NCI-H146 (cell line): ENCODE results near the gene EGF.

Experiments used
- DNase-seq: peaks from one replicate; lab custom pipeline; 2025; lab: John Stamatoyannopoulos, UW

EGF gene

GRCh38 chr4:109962401-109962800, 49.7 kb downstream of the EGF start:
- DNase-seq, result no peak

DNA sequence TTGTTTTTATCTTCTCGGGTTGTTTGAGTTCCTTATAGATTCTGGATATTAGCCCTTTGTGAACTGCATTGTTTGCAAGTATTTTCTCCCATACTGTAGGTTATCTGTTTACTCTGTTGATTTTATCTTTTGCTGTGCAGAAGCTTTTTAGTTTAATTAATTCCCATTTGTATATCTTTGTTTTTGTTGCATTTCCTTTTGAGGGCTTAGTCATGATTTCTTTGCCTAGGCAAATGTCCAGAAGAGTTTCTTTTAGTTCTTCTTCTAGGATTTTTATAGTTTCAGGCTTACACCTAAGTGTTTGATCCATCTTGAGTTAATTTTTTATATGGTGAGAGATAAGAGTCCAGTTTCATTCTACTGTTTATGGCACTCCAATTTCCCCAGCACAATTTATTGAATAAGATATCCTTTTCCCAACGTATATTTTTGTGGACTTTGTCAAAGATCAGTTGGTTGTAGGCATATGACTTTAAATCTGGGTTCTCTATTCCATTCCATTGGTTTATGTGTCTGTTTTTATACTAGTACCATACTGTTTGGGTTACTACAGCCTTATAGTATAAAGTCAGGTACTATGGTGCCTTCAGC, 54.3 kb downstream of the EGF start:
- no peak for DNase-seq

DNA sequence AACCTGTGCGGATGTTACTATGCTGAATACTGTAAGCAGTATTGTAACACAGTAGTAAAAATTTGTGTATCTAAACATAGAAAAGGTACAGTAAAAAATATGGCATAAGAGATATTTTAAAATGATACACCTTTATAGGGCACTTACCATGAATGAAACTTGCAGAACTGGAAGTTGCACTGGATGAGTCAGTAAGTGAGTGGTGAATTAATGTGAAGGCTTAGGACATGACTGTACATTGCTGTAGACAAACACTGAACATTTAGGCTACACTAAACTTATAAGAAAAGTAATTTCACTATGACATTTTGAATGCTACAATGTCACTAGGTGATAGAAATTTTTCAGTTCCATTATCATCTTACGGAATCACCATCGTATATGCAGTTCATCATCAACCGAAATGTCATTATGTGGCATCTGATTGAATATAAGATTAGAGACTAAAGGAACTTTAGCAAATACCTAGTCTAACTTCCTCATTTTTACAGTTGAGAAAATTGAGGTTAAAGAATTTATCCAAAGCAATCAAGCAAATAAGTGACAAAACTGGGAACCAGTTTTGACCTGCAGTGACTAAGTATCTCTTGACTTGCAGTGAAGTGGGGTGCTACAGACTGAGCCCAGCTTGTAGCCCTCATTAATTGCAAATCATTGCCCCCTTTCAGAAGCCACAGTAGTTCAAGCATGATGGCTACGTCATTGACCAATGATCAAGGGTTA, 55.3 kb downstream of the EGF start:
- no peak for DNase-seq

- no peak for DNase-seq
Measured at GRCh38 chr4:109969087-109969486, 56.4 kb downstream of the EGF start.

DNA sequence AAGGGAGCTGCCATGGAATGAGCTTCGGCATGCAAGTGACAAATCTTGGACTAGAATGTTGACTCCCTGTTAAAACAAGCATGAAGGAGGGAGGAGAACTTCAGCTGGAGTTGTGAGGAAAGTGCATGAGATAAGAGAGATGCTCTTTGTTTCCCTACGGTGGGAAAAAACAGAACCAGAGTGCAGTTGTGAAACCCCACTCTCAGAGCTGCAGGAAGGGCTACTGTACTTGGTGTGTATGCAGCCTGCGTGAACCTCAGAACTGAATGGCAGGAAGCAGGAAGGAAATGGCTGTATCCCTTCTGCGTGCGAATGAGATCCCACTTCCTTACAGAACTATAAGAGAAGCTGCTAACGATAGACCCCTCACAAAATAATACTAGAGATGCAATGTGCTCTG, 57.2 kb downstream of the EGF start:
- DNase-seq, result no peak

DNA sequence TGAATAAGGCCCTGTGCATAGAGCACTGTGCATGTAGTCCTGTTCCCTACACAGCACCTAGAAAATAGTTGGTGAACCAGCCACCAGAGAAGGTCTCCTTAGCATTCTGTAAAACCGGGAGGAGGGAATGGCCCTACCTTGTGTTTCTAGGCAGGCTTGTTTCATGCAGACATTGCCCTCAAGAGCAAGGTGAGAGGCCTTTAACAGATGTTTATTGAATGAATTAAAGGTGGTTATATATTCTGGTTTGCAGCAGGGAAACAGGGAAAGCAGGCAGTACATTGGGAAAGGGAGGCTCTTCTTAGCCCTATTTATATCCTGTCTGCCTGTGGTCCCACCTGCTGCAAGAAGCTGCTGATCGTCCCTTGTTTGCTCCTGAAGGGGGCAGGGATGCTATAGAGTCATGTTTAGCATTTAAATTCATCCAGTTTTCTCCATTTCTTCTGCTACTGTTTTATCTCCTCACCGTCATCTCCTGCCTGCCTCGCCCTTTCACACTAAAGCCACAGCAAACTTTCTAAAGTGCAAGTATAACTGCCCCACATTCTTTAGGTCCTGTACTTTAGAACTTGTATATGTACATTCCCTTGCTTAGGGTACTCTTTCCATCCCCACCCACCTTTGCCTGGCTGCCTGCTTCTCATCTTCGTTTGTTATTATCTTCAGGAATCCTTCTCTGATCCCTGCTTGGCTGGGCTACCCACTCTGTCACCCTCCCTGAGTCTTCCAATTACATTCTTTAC, 60.3 kb downstream of the EGF start:
- DNase-seq, result no peak

GRCh38 chr4:109973529-109973905, 60.8 kb downstream of the EGF start:
- DNase-seq, result no peak

DNA sequence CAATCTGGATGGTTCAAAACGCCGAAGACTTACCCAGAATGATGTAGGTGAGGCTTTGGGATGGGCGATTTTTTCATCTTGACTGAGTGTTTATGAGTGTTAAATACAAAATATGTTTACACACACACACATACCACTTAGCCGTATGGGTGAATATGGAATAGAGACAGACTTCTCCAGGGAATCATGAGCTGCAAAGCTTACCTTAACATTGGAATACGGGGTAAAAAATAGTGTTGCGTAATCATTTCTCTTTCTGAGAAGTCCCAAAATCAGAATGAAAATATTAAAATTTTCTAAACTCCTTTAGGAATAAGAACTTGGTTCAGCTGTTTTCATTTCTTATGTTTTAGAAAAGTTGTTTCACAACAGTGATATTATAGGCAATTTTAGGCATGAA, 63.5 kb downstream of the EGF start:
- DNase-seq, result no peak

DNA sequence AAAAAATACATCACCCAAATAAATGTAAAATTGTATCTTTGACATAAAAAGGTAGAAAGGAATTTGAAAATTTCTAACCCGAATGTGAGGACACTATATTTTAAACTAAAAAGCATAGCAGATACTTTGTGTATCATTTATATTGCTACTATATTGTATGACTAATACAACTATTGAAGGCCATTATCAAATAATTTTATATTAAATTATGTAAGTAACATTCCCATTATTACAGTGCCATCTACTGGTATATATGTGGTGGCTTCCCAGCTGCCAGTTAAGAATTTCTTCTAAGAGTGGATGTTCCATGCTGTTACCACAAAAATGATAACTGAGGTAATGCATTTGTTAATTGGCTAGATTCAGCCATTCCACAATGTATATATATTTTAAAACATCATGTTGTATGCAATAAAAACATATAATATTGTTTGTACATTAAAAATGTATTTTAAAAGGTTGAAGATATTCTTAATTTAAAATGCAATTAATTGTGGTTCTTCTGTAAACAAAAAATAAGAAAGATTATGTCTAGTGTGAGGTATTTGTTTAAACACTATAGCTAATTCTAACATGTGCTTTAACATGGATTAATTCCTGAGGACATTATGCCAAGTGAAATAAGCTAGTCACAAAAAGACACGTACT, 65.3 kb downstream of the EGF start:
- no peak for DNase-seq

DNA sequence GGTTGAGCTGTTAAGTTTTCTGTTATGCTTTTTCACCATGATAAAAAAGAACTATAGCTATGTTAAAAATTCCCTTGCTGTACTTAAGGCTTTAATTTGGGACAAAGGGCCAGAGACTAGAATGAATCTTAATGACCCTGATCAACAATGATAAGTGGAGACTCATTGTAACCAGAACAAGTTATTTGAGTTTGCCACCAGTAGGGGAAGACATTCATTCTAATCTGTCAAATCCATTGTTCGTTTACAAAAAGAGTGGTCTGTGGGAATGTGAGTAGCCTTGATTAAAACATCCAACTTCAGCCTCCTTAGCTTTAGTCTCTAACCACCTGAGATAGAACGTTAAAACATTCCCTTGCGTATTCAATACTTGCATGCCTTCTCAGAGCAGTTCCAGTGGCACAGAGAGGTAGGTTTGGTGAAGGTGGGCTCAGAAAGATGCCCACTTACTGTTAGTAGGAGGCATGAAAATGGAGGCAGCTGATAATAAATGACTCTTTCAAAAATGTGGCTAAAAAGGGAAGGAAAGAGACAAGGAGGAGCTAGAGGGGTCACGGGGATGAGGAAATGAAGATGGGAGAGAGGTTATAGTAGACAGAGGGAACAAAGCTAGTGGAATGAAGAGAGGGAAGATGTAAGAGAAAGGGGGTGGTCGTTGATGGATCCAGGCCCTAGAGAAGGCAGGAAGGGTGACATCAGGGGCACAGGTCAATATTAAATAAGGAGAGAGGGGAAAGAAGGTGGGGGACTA, 66.2 kb downstream of the EGF start:
- no peak for DNase-seq

- DNase-seq, result no peak
Measured at GRCh38 chr4:109979920-109980717, 67.4 kb downstream of the EGF start.

GRCh38 chr4:109981936-109982335, 69.3 kb downstream of the EGF start:
- no peak for DNase-seq

GRCh38 chr4:109982521-109982920, 69.8 kb downstream of the EGF start:
- no peak for DNase-seq

GRCh38 chr4:109985993-109986974, 73.6 kb downstream of the EGF start:
- DNase-seq, result no peak

GRCh38 chr4:109989044-109989443, 76.4 kb downstream of the EGF start:
- no peak for DNase-seq

- DNase-seq, result no peak
Measured at GRCh38 chr4:109989618-109990017, 76.9 kb downstream of the EGF start.

DNA sequence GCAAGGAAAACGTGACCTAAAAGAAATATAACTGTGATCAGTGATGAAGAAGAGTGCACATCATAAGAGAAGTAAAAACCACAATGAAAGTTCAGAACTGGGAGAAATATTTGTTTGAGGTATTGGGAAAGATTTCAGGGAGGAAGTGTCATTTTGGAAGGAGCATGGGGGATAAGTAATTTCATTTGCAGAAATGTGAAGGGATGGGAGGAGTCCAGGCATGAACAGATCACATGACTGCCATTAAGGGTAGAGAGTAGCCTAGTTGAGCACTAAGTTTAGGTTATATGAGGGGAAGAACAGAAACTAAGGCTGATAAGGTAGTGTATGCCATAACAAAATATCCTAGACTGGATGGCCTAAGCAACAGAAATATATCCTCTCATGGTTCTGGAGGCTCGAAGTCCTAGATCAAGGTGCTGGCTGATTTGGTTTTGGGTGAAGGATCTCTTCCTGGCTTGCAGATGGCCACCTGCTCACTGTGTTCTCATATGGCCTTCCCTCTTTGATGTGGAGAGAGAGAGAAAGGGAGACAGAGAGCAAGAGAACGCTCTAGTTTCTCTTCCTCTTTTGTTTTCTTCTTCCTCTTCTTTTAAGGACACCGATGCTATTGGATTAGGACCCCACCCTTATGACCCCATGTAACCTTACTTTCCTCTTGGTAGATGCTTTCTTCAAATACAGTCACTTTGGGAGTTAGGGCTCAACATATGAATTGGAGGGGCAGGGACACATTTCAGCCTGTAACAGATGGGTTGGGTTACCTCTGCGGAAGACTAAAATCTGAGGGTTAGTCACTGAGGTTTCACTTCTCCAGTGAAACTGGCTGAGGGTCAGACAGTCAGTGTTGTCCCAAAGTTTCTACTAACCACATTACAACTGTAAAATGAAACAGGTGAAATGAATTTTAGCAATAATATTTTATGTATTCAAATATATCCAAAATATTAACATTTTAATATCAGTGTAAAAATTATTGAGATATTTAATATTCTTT, 77.9 kb downstream of the EGF start:
- DNase-seq, result no peak

DNA sequence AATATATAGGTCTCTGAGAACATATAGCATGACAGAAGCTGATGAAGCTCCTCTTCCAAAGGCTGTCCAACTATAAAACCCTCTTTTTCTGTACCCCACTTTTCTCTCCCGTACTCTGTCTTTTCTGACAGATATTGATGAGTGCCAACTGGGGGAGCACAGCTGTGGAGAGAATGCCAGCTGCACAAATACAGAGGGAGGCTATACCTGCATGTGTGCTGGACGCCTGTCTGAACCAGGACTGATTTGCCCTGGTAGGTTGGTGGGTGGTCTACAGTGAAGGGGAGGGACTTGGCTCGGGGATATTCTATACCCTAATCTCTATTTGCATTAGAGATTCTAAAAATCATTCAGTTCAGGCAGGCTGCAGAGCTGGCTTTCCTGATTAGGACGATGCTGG, 80.4 kb downstream of the EGF start:
- DNase-seq, result no peak

- no peak for DNase-seq
Measured at GRCh38 chr4:109994415-109994827, 81.7 kb downstream of the EGF start.
